SU-DHL-6 (cell line): Measurements from ENCODE around the gene CALHM1.
"Not testable (repeated sequence)": the region's sequence is repeated elsewhere in the genome, so short reads cannot be mapped to it uniquely, and the experiment has no call there.

Source experiments
- H2AFZ ChIP-seq: fragments of 200-600 bp; sonication (generic); 2 replicates; pipeline ENCODE4 v1.6.1; 2014; ENCODE audit warnings: low read depth, mild to moderate bottlenecking, moderate library complexity, mixed read lengths, antibody characterized with exemption, low read length; ENCODE audit not compliant: severe bottlenecking
- H3F3A ChIP-seq: fragments of 200-600 bp; shearing (Covaris generic); 2 replicates; pipeline ENCODE4 v1.6.0; 2016; ENCODE audit warnings: antibody characterized with exemption, mild to moderate bottlenecking; ENCODE audit not compliant: insufficient read depth
- H3K27ac ChIP-seq: fragments of 200-600 bp; sonication (generic); 2 replicates; pipeline ENCODE4 v1.5.1; 2016; ENCODE audit warnings: low read depth, mild to moderate bottlenecking, low read length, moderate library complexity, mixed read lengths
- H3K27me3 ChIP-seq: fragments of 200-600 bp; sonication (generic), shearing (Covaris generic); 2 replicates; pipeline ENCODE4 v1.6.0; 2014; ENCODE audit warnings: mild to moderate bottlenecking, low read length
- H3K36me3 ChIP-seq: fragments of 200-600 bp; sonication (generic); 2 replicates; pipeline ENCODE4 v1.6.1; 2014; ENCODE audit warnings: mild to moderate bottlenecking, low read length, mixed read lengths
- H3K4me2 ChIP-seq: fragments of 300-600, 200-600 bp; shearing (Covaris generic), sonication (generic); 2 replicates; pipeline ENCODE4 v1.6.0; 2014; ENCODE audit warnings: low read length, low read depth, mild to moderate bottlenecking; ENCODE audit not compliant: poor library complexity, severe bottlenecking
- H3K4me3 ChIP-seq: fragments of 200-600 bp; sonication (generic); 2 replicates; pipeline ENCODE4 v1.5.1; 2014; ENCODE audit warnings: antibody characterized with exemption, low read length, mild to moderate bottlenecking, mixed read lengths; ENCODE audit not compliant: insufficient read depth, poor library complexity, severe bottlenecking
- H3K79me2 ChIP-seq: fragments of 200-600 bp; sonication (generic); 2 replicates; pipeline ENCODE4 v1.6.1; 2014; ENCODE audit warnings: mild to moderate bottlenecking, low read length, moderate library complexity; ENCODE audit not compliant: insufficient read depth
- H3K9ac ChIP-seq: fragments of 200-600 bp; sonication (generic); 2 replicates; pipeline ENCODE4 v1.7.0; 2014; ENCODE audit warnings: mild to moderate bottlenecking, low read length
- H3K9me2 ChIP-seq: fragments of 200-600 bp; sonication (generic); replicated peaks from 2 replicates; pipeline ENCODE4 v1.6.1; 2014; ENCODE audit warnings: low read length; ENCODE audit not compliant: insufficient read depth
- H3K9me3 ChIP-seq: fragments of 200-600 bp; sonication (generic); 2 replicates; pipeline ENCODE4 v1.6.1; 2014; ENCODE audit warnings: low read length, mixed read lengths; ENCODE audit not compliant: insufficient read depth
- H4K20me1 ChIP-seq: fragments of 200-600 bp; sonication (generic); 2 replicates; pipeline ENCODE4 v1.6.1; 2014; ENCODE audit warnings: low read depth, mild to moderate bottlenecking, antibody characterized with exemption, low read length, moderate library complexity, mixed read lengths
- EZH2phosphoT487 ChIP-seq: fragments of 200-600 bp; sonication (generic), shearing (Covaris generic); conservative IDR thresholded peaks from 2 replicates; pipeline ENCODE4 v1.6.1; 2018; ENCODE audit warnings: mild to moderate bottlenecking, antibody characterized with exemption, low read length, moderate library complexity, mixed read lengths
- TF ChIP-seq, protein P1 (sequence below): fragments of 200-600 bp; sonication (generic); IDR thresholded peaks from one replicate; pipeline ENCODE4 v1.5.1; 2017; ENCODE audit warnings: antibody characterized with exemption, mild to moderate bottlenecking, low read length, moderate library complexity; ENCODE audit not compliant: insufficient read depth, poor library complexity, severe bottlenecking

The CALHM1 gene

DNA sequence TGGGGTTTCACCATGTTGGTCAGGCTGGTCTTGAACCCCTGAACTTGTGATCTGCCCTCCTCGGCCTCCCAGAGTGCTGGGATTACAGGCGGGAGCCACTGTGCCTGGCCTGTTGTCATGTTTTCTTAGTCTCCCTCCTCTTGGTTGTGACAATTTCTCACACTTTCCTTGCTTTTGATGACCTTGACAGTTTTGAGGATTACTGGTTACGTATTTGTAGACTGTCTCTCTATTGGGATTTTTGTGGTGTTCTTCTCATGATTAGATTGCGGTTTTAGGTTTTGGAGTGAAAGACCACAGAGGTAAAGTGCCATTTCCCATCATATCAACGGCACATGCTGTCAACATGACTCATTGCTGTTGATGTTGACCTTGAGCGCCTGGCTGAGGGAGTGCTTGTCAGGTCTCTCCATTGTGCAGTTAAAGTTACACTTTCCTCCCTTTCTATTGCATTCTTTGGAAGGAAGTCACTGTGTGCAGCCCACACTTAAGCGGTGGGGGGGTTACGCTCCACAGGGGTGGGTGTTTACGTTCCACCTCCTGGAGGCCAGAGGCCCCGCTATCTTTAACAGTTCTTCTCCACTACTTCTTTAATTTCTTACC is 45.6 kb upstream of the CALHM1 start:
- H3K36me3 ChIP-seq, result no peaks in the 10 kb centered on the region
- H4K20me1 ChIP-seq, result no peaks in the 10 kb centered on the region
- no peak overlapping the region for H3K4me3 ChIP-seq
- H3K9me3 ChIP-seq, result no peaks in the 10 kb centered on the region
- H3K9ac ChIP-seq, result no peak overlapping the region
- H3K9me2 ChIP-seq, result no peaks in the 10 kb centered on the region
- H2AFZ ChIP-seq, result no peak overlapping the region
- no peak for TF ChIP-seq EZH2phosphoT487
- TF ChIP-seq, protein P1, sequence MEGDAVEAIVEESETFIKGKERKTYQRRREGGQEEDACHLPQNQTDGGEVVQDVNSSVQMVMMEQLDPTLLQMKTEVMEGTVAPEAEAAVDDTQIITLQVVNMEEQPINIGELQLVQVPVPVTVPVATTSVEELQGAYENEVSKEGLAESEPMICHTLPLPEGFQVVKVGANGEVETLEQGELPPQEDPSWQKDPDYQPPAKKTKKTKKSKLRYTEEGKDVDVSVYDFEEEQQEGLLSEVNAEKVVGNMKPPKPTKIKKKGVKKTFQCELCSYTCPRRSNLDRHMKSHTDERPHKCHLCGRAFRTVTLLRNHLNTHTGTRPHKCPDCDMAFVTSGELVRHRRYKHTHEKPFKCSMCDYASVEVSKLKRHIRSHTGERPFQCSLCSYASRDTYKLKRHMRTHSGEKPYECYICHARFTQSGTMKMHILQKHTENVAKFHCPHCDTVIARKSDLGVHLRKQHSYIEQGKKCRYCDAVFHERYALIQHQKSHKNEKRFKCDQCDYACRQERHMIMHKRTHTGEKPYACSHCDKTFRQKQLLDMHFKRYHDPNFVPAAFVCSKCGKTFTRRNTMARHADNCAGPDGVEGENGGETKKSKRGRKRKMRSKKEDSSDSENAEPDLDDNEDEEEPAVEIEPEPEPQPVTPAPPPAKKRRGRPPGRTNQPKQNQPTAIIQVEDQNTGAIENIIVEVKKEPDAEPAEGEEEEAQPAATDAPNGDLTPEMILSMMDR, result no peak
- H3K4me2 ChIP-seq, result no peak overlapping the region
- H3K27ac ChIP-seq, result no peak overlapping the region
- H3K79me2 ChIP-seq, result no peaks in the 10 kb centered on the region
- no peaks in the 10 kb centered on the region for H3F3A ChIP-seq
- H3K27me3 ChIP-seq, result no peaks in the 10 kb centered on the region

DNA sequence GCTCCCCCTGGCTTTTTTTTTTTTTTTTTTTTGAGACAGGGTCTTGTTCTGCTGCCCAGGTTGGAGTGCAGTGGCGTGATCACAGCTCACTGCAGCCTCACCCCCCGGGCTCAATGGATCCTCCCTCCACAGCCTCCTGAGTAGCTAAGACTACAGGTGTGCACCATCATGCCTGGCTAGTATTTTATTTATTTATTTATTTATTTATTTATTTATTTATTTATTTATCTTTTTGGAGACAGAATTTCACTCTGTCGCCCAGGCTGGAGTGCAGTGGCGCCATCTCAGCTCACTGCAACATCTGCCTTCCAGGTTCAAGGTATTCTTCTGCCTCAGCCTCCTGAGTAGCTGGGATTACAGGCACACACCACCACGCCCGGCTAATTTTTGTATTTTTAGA is 45.1 kb upstream of the CALHM1 start:
- not testable (repeated sequence) for H3K4me2 ChIP-seq, H3K9me3 ChIP-seq, H3K36me3 ChIP-seq, H3K9me2 ChIP-seq, H3K4me3 ChIP-seq, H3F3A ChIP-seq, H2AFZ ChIP-seq, H3K27ac ChIP-seq, H3K27me3 ChIP-seq, H3K79me2 ChIP-seq, H3K9ac ChIP-seq, H4K20me1 ChIP-seq

DNA sequence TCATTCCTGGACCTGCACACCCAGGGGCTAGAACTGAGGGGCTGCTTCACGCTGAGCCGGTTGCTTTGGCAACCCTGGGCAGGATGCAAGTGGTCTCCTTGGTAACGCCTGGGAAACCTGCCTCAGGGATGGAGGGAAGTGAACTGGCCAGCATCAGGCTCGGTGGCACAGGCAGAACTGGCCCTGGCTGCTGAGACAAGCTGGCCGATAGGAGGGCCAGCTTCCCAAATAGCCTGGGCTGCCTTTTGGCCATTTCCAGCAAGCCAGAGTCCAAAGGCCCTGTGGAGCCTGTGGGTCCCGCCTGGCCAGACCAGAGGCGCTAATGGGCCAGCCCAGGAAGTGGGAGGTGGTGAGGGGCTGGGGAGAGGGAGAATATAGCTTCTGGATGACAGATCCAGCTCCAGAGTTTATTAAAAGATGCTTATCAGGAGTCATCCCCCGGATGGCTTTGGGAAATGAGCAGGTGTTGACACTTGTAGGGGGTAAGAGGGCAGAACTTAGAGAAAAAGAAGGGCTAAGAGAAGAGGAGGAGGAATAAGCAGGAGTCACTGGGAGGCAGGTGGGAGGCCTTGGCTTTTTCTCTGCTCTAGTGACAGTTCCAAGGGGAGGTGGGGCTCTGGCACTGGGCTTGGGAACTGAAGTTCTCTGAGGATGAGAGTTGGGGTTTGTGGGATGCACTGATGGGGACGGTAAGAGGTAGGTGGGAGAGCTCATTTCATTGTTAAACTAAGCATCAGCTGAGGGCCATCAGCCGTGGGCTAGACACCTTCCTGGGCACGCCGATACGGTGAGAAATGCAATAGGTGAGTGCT is 44.4 kb upstream of the CALHM1 start:
- Histone ChIP-seq H3K9me3 (no peaks in the 10 kb centered on the region), H3K27ac (no peak overlapping the region), H3K4me3 (no peak overlapping the region), H3K27me3 (no peaks in the 10 kb centered on the region), H4K20me1 (no peaks in the 10 kb centered on the region), H3K9ac (no peak overlapping the region), H3K79me2 (no peaks in the 10 kb centered on the region), H3F3A (no peaks in the 10 kb centered on the region), H3K9me2 (no peaks in the 10 kb centered on the region), H2AFZ (no peak overlapping the region), H3K4me2 (no peak overlapping the region), H3K36me3 (no peaks in the 10 kb centered on the region)
- TF ChIP-seq EZH2phosphoT487, result no peak
- TF ChIP-seq, protein P1, result no peak

DNA sequence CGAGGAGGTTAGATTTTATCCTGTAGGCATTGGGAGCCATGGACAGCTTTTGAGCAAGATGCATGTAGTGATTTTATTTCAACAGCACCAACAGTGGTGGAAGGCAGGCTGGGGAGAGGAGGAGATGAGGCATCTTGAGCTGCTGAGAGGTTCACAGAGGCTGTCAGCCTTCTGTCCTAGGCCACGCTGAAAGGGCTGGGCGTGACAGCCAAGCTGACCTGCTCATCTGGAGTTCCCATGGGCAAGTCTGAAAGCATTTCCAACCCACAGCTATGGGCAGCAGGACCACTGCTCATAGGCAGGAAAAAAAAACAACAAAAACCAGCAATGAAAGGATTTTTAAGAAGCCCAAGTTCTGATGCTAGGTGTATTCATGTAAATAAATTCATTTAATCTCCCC is 42.5 kb upstream of the CALHM1 start:
- TF ChIP-seq EZH2phosphoT487, result no peak
- TF ChIP-seq, protein P1, result no peak
- no peaks in the 10 kb centered on the region for H3K79me2 ChIP-seq
- no peak overlapping the region for H3K4me2 ChIP-seq
- H3F3A ChIP-seq, result no peaks in the 10 kb centered on the region
- no peak overlapping the region for H3K9ac ChIP-seq
- no peak overlapping the region for H3K4me3 ChIP-seq
- no peaks in the 10 kb centered on the region for H3K36me3 ChIP-seq
- H4K20me1 ChIP-seq, result no peaks in the 10 kb centered on the region
- H3K9me3 ChIP-seq, result no peaks in the 10 kb centered on the region
- no peaks in the 10 kb centered on the region for H3K27me3 ChIP-seq
- no peaks in the 10 kb centered on the region for H3K9me2 ChIP-seq
- no peak overlapping the region for H3K27ac ChIP-seq
- no peak overlapping the region for H2AFZ ChIP-seq
